Neural cell (in vitro differentiated cells): Measurements from ENCODE around the gene RPS6KC1.

ENCODE experiments used
- CTCF ChIP-seq: fragments of 450-650 bp; IDR thresholded peaks from 2 replicates; pipeline ENCODE4 v1.5.1; 2014; ENCODE audit warnings: antibody characterized with exemption, mild to moderate bottlenecking, moderate library complexity; ENCODE audit not compliant: poor library complexity, severe bottlenecking
- EP300 ChIP-seq: fragments of 450-650 bp; conservative IDR thresholded peaks from 2 replicates; pipeline ENCODE4 v1.6.1; 2014; ENCODE audit warnings: antibody characterized with exemption, mild to moderate bottlenecking, moderate library complexity; ENCODE audit not compliant: poor library complexity, severe bottlenecking
- EZH2 ChIP-seq: fragments of 200-600, 300-800 bp; shearing (Covaris generic), sonication (generic); IDR thresholded peaks from 2 replicates; pipeline ENCODE4 v1.6.1; 2014; ENCODE audit warnings: antibody characterized with exemption, low read length, borderline replicate concordance, mild to moderate bottlenecking; ENCODE audit not compliant: insufficient read depth, poor library complexity, severe bottlenecking
- POLR2AphosphoS5 ChIP-seq: IDR thresholded peaks from 2 replicates; pipeline ENCODE4 v1.6.1; 2012
- RAD21 ChIP-seq: fragments of 450-650 bp; conservative IDR thresholded peaks from 2 replicates; pipeline ENCODE4 v1.6.1; 2014; ENCODE audit warnings: antibody characterized with exemption, mild to moderate bottlenecking, moderate library complexity
- REST ChIP-seq: IDR thresholded peaks from 2 replicates; pipeline ENCODE4 v1.6.1; 2012; ENCODE audit warnings: borderline replicate concordance
- SMC3 ChIP-seq: fragments of 450-650 bp; conservative IDR thresholded peaks from 2 replicates; pipeline ENCODE4 v1.6.1; 2014; ENCODE audit warnings: antibody characterized with exemption, mild to moderate bottlenecking, moderate library complexity; ENCODE audit not compliant: poor library complexity
- TAF1 ChIP-seq: IDR thresholded peaks from 2 replicates; pipeline ENCODE4 v1.6.1; 2012; ENCODE audit warnings: low read depth

GRCh38 chr1:213166852-213167251, 115.8 kb downstream of the RPS6KC1 start:
- TF ChIP-seq POLR2AphosphoS5 (no peak), CTCF (no peak), REST (no peak), RAD21 (no peak), EP300 (no peak), EZH2 (no peak), SMC3 (no peak), TAF1 (no peak)
